ENCODE results near the gene FAM234B. TPM values are rescaled to one million over a fixed set of nuclear protein-coding genes. Genes with fewer than 3 reads are reported as not detected.

Gene FAM234B
- total RNA-seq = 1 to 10 TPM; 4.5 to 4.9 TPM
- long read RNA-seq, donor 1 = 0 reads
- long read RNA-seq, donor 2, partial matches to known transcripts = 1 of 2 reads
- long read RNA-seq, donor 2, other reads (novel, unspliced or antisense) = 1 of 2 reads

- DNase-seq (ENCODE audit: low spot score) = peak; percentile 95
- intact Hi-C loops (cut with DNase I) = no loop called here
These were observed at the start of gene FAM234B for GRCh38 chr12:13044002-13044905. FAM234B (plus strand) TSS chr12:13044381; CDS start chr12:13044404, 23 bp downstream.

- intact Hi-C loops (cut with DNase I) = loop anchor here in 1 of 2 donors (5.0 to 10.0 kb wide), 2 partner anchors 180 to 207 kb away; partner anchors contain the start of gene DDX47
- no peak for DNase-seq (ENCODE audit: low spot score)
These were observed 49.1 kb upstream of the FAM234B start for GRCh38 chr12:12995088-12995487.

DNA sequence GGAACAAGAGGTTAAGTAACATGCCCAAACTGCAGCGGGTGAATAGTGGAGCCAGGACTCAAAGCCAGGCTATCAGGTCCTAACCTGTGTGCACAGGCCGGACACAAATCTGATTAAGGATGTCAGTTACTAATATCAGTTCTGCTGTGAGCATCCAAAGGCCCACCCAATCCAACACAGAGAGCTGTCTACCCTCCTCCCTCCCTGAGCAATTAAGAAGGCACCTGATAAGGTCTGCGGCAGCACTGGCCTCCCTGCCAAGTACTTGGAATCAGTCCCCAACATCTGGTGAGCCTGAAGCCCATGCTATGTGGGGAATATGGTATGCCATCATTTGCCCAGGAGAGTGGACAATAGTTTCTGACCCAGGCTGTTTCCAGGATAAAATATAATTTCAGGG, 48.0 kb upstream of the FAM234B start:
- intact Hi-C loops (cut with DNase I) = loop anchor here in 1 of 2 donors (5.0 to 10.0 kb wide), 2 partner anchors 181 to 206 kb away; partner anchors contain the start of gene DDX47
- no peak for DNase-seq (ENCODE audit: low spot score)

- no peak for DNase-seq (ENCODE audit: low spot score)
- intact Hi-C loops (cut with DNase I) = loop anchor here in 1 of 2 donors (5.0 to 10.0 kb wide), 2 partner anchors 182 to 205 kb away; partner anchors contain the start of gene DDX47
These were observed 47.0 kb upstream of the FAM234B start for GRCh38 chr12:12997156-12997555.

- no peak for DNase-seq (ENCODE audit: low spot score)
- intact Hi-C loops (cut with DNase I) = loop anchor here in 1 of 2 donors (5.0 to 10.0 kb wide), 2 partner anchors 183 to 205 kb away; partner anchors contain the start of gene DDX47
These were observed 46.4 kb upstream of the FAM234B start for GRCh38 chr12:12997734-12998133.

GRCh38 chr12:12998248-12998647, 45.9 kb upstream of the FAM234B start:
- no peak for DNase-seq (ENCODE audit: low spot score)
- intact Hi-C loops (cut with DNase I) = loop anchor here in 1 of 2 donors (5.0 to 10.0 kb wide), 2 partner anchors 183 to 204 kb away; partner anchors contain the start of gene DDX47

- intact Hi-C loops (cut with DNase I) = loop anchor here in 1 of 2 donors (5.0 to 10.0 kb wide), 2 partner anchors 185 to 203 kb away; partner anchors contain the start of gene DDX47
- no peak for DNase-seq (ENCODE audit: low spot score)
These were observed 44.8 kb upstream of the FAM234B start for GRCh38 chr12:12999271-12999958.

GRCh38 chr12:12999959-13000615, 44.1 kb upstream of the FAM234B start, which contains the start of gene HEBP1:
HEBP1 (minus strand) TSS chr12:13000265; CDS start chr12:13000114, 151 bp downstream.
- DNase-seq (ENCODE audit: low spot score) = peak; percentile 99
- intact Hi-C loops (cut with DNase I) = loop anchor here in 1 of 2 donors (5.0 to 10.0 kb wide), 2 partner anchors 185 to 202 kb away; partner anchors contain the start of gene DDX47

- intact Hi-C loops (cut with DNase I) = no loop called here
- peak; percentile 84 for DNase-seq (ENCODE audit: low spot score)
These were observed 43.6 kb upstream of the FAM234B start for GRCh38 chr12:13000616-13000924.

DNA sequence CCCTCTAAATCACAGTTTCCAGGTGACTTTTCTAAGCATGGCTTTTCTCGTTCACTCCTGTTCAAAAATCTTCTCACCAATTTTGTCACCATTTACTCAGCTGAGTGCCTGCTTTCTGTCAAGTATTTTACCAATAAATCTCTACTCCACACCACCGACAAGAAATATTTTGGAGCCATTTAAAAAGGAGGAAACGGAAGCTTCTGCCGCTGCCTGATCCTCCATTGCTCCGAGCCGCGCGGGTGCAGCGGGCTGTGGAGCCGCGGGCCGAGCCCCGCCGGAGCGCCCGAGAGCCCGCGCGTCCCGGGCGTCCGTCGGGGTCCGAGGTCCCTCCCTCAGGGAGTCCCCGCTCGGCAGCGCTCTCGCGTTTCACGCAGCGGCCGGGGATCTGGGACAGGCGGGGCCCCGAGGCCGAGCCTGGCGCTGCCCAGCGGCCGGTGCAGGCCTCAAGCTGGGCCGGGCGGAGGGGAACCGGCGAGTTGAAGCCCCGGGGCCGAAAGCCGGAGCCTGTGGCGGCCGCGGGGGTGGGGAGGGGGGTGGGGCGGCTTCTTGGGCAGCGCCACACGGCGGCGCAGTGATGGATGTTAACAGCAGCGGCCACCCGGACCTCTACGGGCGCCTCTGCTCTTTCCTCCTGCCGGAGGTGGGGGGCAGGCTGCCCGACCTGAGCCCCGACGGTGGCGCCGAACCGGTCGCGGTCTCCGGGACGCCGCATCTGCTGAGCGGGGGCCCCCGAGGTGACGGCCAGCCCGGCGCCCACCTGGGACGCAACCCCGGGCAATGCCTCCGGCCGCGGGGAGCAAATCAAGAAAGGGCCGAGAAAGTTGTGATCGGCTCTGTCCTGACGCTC, 43.0 kb upstream of the FAM234B start:
- DNase-seq (ENCODE audit: low spot score) = peak; percentile 86
- intact Hi-C loops (cut with DNase I) = no loop called here

GRCh38 chr12:13001775-13002040, 42.5 kb upstream of the FAM234B start:
- DNase-seq (ENCODE audit: low spot score) = no peak
- intact Hi-C loops (cut with DNase I) = no loop called here

DNA sequence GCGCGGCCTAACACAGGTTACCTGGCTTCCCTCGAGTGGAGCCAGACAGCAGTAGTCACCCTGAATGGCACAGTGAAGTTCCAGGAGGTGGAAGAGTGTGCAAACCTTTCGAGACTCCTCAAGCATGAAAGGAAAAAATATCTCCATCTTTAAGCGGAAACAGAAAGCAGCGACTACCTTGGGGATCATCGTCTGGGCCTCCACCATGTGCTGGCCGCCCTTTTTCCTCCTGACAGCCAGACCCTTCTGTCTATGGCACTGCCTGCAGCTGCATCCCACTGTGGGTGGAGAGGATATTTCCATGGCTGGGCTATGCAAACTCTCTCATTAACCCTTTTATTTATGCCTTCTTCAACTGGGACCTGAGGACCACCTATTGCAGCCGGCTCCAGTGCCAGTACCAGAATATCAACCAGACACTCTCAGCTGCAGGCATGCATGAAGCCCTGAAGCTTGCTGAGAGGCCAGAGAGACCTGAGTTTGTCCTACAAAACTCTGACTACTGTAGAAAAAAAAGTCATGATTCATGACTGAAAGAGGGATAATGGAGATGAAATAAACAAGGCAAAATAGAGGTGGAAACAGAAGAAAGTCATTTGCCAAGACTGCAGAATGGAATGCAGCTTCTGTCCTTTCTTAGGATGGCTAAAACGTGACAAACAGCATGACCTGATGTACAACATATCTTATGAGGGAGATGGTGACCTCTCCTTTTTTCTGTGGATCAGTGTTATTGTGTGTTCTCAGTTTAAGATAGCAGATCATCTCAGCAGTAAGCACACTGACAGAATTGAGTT, 41.7 kb upstream of the FAM234B start:
- DNase-seq (ENCODE audit: low spot score) = no peak
- intact Hi-C loops (cut with DNase I) = no loop called here

DNA sequence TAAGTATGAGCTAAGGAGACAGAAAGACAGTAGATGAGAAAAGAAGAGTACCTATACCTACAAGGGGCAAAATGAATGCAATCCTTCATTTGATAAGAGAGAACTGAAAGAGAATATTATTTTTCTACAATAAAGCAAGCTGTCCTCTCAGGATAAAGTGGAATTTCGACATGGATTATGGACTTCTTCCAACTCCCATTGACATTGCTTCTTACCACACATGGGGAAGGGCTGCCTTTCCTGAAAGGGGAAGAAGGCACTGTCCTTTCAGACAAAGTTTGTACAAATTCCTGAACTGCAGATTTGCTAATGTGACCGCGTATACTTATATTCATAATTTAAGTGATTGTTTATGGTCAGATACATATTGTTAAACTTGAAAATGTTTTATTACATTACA, 39.8 kb upstream of the FAM234B start:
- intact Hi-C loops (cut with DNase I) = no loop called here

GRCh38 chr12:13004986-13005385, 39.2 kb upstream of the FAM234B start:
- DNase-seq (ENCODE audit: low spot score) = no peak
- intact Hi-C loops (cut with DNase I) = no loop called here

More for the DNA sequence above, 39.8 kb upstream of the FAM234B start:
- no peak for DNase-seq (ENCODE audit: low spot score)

DNA sequence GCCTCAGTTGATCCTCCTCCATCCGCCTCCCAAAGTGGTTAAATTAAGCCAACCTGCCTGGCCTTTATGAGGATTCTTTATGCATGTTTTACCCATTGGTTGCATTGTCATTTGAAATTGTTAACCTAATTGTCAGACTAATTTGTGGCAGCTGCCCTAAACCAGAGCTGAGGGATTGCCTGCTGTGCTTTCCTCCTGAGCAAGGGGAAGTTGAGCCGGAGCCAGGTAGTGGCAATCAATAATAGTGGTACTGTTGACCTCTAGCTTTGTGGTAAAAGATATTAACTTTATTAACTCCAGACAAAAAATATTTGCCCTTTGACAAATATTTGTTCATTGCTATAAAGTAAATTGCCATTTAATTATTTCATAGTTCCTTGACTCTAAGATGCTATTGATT, 38.5 kb upstream of the FAM234B start:
- DNase-seq (ENCODE audit: low spot score) = no peak
- intact Hi-C loops (cut with DNase I) = no loop called here

- DNase-seq (ENCODE audit: low spot score) = no peak
- intact Hi-C loops (cut with DNase I) = no loop called here
These were observed 36.5 kb upstream of the FAM234B start for GRCh38 chr12:13007496-13008233.

Data from posterior vena cava (tissue), 2 donors.